Inflammatory macrophage treated with lipopolysaccharide for 1 hour (primary cell): ENCODE data around the gene CDH13.

Experiments used
- DNase-seq, 2 donors: peaks; one replicate each; pipeline ENCODE4 v3.0.0-alpha.2; 2020 to 2022

The CDH13 gene

DNA sequence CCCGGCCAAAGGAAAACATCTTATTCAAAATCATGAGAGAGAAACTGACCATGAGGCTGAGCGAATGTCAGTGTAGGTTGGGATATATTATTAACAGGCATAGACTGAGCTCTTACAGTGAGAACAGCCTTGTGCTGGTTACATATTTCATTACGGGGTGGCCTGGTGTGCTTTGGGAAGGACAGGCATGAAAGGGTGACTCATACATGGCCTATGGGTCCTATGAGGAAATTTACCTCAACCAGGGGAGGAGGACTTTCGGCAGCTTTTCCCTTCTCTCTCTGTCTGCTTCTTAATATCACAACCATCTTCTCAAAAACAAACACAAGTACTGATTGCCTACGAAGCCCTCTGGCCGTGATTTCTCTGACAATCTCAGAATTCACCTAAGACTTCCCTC is 579.1 kb downstream of the CDH13 start:
- DNase-seq, result no peak

DNA sequence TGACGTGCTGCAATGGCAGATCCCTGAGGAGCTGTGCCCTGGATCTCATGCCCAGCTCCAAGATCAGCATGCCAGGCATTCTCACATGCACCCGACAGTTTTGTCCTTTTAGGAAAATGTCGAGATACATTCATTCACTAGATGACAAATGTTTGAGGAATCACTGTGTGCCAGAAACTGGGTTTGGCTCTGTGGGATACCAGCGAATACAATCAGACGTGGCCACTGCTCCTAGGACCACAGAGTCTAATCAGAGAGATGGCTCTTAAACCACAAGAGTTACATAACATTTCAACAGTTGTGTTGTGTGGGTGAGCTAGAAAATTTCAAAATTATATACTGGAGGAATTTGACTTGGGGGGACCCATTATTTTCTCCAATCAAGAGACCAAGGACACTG is 579.7 kb downstream of the CDH13 start:
- no peak for DNase-seq

DNA sequence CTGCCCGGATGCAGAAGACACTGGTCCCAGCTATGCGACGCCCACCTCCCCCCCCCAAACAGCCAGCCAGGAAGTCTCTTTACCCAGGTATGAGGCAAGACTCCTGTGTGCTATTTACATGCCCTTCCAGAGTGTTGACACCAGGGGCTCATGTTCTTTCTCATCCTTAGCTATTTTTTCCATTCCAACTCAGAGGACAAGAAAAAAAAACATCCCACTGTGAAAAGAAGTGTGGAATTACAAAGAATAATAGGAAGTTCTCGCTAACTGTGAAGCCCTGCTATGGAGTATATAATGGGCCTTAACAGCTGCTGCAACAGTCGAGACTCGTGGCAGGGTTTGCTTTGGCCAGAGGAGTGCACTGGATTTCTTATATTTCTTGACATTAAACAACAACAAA is 584.9 kb downstream of the CDH13 start:
- no peak for DNase-seq

DNA sequence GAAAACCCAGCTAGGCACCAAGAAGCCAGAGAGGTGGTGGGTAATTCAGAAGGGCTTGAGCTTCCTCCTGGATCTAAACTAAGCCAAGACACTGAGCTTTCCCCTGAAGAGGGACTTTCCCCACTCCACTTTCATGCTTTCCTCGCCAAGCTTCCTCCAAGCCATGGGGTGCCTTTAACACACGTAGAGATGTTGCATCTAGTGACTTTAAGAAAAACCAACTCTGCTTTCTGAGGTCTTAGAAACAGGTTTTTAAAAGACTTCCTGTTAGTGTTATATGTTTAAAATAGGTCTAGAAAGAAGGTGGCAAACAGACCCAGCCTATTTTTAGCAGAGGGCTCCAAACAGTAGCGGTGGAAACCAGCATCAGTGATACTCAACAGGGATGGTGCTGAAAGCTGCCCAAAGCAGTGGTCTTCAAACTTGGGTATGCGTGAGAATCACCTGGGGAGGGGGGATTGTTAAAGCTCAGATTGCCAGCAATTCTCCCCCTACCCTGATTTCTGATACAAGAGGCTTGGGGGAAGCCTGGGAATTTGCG is 585.6 kb downstream of the CDH13 start:
- DNase-seq, result no peak

DNA sequence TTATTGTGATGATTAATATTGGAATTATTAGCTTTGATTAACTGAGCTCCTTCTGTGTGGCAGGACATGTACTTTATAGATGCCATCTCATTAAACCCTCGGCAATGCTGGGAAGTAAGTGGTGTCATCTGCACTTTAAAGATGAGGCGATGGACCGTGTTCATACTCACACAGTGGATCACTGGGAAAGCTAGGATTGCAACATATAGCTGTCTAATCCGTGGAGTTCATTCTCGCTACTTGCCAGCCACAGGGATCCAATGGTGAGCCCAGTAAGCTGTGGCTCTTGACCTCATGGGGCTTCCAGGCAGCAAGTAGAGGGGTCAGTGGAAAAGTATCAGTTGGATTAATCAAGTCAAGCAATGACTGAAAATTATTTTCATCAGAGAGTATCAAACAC is 587.9 kb downstream of the CDH13 start:
- DNase-seq, result no peak

DNA sequence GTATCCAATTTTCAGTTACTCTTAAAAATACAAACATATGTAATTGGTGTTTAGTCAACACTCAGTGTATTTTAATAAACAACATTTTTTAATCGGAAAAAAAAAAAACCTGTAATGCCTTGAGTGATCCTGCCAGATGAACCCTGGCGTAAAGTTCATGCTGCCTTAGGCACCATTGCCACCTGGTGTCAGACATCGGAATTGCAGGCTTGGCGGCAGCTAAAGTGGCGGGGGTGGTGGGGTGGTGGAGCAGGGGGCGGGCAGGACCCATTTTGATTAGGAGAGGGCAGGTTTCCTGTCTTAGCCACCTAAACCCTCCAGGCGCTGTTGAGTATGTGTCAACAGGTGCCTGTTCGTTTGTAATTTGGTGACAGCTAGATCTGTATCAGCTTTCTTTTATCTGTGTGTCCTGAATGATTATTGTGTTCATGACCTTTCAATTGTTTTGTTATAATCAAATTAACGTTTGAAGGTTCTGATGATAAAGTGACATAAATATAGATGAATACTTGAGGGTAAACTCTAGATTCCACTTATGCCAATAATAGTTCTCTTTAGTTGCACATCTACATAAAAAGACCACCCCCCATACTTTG is 588.7 kb downstream of the CDH13 start:
- peak in 1 of 2 donors; percentile 65 for DNase-seq

DNA sequence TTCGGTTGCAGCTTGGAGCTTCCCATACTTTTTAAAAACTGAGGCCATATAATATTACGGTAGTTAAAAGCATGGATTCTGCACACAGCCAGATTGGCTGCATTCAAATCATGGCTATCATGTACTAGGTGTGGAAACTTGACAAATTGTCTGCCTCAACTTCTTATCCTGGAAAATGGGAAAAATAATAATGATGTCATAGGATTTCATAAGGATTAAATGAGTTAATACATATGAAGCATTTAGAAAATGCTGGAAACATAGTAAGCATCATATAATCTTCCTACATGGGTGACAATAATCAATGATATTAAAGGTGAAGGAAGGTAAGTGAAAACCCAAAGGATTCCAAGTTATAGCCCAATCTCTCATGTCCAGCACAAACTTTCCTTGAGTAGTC is 592.5 kb downstream of the CDH13 start:
- DNase-seq, result no peak

DNA sequence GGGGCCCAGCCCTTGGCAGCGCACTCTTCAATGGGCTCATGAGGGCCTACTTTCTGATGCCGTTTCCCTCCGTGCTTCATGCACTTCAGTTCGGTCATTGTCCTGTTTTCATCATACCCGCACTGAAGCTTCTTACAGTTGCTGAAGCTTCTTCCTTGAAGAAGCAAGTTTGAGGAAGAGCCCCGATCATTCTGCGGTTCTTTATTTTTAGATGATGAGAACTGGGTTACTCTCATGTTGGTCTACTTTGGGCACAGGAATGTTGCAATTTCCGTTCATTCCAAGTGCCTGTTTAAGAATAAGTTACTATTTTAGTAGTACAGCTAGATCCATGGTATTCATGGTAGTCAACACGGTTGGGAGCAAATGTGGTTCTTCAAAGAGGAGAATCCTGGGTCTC is 593.3 kb downstream of the CDH13 start:
- no peak for DNase-seq

DNA sequence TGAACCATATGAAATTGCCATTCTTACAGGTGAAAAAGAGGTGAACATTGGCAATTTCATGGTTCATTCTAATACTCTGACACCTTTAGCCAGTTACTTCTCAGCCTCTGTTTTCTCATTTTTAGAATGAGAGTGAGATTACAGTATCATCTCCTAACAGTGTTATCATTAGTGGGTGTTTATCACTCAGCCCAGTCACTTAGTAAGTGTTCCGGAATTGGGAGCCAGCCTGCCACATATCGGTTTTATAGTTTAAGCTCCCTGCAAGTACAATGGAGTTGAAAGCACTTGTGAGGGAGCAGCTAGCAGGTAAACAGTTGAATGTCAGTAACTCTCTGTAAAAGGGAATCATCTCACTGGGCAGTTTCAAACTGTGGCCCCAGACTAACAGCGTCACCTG is 597.9 kb downstream of the CDH13 start:
- DNase-seq, result no peak

DNA sequence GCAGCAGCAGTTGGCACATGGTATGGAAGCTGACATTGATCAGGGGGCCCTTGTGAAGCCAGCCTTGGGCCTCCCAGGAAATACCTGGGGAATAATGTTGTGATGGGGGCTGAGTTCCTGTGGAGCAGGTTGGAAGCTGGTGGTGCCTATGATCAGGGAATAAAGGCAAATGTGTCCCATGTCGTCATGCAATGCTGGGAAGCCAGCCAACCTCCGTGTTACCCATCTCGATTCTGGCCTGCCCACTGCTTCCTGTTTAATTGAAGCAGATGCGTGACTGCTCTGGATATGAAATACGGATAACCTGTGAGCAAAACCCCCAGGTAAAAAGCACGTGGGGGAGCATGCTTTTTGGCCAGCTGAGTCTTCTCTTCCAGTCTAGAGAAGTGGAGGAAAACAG is 600.6 kb downstream of the CDH13 start:
- DNase-seq, result no peak

DNA sequence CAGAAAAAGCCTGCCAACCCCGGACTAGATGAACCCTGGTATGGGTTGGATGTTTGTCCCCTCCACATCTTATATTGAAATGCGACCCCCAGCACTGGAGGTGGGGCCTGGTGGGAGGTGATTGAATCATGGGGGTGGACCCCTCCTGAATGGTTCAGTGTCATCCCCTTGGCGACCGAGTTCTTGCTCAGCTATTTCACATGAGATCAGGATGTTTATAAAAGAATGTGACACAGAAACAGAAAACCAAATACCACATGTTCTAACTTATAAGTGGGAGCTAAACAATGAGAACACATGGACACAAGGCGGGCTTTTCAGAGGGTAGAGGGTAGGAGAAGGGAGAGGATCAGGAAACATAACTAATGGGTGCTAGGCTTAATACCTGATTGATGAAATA is 605.0 kb downstream of the CDH13 start:
- no peak for DNase-seq

DNA sequence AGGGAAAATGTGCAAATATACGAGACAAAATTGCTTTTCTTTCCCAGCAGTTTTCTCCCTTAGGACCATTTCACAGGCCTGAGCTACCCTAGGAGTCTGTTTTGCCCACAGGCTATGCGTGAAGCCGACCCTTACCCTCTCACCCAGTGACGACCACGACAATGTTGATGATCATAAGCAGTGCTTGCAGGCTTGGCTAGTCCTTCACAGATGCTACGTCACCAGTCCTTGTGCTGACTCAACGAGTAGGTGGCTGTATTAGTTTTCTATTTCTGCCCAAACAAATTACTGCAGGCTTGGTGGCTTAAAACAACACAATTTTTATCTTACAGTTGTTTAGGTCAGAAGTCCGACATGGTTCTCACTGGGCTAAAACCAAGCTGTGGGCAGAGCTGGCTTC is 606.4 kb downstream of the CDH13 start:
- DNase-seq, result no peak

DNA sequence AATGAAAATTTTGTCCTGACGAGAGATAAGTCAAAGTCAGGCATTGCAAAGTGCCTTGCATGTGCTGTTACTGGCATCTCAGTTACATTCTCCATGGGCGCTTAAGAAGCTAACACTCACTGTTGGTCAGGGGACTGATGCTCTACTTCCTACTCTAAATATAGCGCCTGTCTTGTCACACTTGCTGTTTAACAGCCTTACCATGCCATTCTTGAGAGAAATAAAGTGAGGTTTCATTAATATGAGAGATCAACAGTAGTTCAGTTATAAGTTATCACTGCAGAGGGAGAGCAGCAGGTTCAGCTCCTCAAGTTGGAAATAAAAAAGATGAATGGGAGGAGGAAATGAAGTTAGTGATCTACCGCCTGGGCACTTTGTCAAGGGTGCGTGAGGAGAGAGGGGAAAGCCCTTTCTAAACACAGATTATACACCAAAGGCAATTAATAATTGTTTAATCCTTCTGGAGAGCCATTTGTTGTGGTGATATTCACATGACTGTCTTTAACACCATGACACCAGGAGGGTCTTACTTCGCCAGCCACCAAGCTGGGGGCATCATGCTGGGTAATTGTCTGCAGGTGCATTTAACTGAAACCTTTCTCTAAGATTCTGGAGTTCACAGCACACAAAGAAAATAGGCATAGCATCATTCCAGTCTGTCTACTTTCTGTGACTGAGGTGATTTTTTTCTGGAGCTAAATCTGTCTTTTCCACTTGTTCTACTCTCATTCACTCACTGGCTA is 612.4 kb downstream of the CDH13 start:
- no peak for DNase-seq

DNA sequence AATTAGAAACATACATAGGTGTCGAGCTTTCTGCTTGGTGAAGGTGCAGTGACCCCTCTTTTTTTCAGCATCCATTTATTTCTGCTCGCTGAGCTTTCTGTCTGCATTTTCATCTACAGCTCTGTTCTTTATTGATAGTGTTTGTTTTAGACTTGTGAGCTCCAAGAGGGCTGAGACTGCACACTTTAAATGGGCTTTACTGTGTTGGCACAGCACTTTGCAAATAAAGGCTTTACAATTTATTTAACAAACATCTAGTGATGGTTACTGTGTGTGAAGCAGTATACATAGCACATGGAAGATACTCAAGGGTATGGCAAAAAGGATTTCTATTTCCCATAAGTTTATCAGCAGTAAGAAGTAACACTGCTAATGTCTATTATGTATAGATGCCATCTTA is 617.3 kb downstream of the CDH13 start:
- no peak for DNase-seq

DNA sequence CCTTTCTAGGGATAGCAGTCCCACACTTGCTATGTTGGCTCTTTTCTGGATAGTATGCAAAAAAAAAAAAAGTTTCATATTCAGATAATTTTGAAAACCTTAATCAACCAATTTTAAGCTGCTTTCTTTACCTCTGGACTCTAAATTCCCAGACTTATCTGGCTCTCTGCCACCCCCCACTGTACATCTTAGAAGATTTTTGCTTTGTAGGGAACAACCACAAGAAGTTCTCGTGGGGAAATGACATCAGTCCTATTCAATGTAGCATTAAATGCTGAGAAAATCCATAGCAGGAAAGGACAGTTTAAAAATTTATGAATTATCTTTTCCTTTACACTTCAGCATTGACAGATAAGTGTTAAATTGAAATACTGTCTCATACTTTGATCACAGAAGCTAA is 618.3 kb downstream of the CDH13 start:
- DNase-seq, result no peak

DNA sequence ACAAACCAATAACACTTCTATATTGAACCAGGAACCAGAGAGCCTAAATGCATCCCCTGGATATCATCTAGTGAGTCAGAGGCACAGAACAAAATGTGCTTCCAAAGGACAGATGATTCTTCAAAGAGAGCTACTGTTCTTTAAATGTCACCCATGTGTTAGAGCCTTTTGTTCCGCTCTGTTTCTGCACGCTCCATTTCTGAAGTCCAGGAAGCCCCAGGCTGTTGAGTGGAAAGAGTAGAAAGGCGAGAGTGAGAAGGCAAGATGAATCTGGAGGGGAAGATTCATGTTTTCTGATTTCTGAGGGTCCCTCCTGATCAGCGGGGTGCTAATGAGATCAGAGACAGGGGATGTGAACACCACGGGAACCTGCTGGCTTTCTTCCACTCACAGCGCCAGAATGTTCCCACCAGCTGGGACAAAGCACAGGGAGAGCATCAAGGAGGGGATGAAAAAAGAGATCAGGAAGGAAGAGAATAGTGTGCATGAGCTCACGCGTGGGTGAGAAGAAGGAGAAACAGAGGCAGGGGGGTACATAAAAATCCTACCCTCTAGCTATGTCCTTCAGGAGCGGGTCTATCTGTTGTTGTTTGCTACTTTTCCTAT is 621.1 kb downstream of the CDH13 start:
- no peak for DNase-seq

DNA sequence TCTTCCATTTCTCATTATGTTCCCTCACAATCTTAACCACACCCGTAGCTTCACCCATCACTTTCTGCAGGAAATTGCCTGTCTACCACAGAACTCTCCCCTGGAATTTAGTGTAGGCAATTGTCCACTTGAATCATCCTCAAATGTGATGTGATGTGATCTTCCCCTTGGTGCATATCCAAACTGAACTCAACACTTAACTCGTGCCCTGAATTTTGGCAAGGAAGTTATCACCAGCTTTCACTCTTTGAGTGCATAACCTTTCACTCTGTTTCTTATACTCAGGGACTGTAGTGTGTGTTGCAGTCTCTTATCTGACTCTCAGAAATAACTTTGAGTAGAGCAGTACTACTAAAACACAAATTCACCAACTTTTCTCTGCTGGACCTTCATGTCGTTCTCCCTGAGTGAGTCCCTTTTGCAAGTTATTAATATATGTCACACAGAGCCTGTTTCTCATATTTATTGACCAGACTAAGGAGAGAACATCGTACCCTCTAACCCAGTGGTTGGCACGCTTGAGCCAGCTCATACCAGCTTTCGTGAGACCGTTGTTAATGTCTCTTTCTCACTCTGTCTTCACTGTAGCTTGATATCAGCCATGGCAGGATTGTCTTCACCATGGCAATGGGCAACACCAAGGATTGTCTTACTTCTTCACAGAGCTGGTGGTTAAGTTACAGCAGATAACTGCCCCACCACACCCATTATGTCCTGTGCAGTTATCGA is 622.1 kb downstream of the CDH13 start:
- no peak for DNase-seq

DNA sequence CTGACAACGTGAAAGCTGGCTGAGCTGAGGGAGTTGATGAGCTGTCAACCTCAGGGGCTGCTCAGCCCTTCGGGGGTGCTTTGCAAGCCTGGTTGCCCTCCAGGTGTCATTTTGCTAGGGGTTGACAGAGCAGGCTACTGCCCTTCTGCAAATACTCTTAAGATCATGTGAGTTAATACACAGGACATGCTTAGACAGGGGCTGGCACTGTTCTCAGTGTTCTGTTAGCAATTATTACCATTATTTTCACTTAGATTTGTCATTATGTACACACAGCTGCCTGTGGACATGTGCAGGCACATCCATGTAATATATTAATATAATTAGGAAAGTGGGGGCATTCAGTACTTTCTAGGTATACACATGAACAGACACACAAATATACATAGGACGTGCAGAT is 626.8 kb downstream of the CDH13 start:
- no peak for DNase-seq

DNA sequence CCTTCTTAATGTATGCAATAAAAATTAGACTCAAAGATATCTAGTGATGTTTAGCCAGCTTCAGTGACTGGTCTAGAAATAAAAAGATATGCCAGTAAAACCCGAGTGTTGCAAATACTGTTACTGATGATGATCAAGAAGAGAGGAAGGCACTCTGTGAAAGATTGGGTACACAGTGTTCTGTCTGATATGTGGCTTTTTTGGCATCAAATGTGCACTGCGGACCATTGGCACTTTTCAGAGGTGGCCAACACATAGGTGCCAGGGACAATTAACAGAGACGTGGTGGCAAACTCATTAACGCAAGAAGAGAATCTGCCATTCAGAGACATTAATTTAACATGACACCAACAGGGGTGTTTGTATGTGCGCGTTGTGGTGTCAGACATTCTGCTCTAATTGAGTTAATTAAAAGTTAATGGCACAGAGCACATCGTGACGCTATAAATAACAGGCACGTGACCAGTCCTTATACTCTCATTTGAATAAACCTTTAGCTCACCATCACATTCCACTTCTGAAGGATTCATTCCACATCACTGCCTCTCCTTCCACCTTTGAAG is 631.7 kb downstream of the CDH13 start:
- no peak for DNase-seq

DNA sequence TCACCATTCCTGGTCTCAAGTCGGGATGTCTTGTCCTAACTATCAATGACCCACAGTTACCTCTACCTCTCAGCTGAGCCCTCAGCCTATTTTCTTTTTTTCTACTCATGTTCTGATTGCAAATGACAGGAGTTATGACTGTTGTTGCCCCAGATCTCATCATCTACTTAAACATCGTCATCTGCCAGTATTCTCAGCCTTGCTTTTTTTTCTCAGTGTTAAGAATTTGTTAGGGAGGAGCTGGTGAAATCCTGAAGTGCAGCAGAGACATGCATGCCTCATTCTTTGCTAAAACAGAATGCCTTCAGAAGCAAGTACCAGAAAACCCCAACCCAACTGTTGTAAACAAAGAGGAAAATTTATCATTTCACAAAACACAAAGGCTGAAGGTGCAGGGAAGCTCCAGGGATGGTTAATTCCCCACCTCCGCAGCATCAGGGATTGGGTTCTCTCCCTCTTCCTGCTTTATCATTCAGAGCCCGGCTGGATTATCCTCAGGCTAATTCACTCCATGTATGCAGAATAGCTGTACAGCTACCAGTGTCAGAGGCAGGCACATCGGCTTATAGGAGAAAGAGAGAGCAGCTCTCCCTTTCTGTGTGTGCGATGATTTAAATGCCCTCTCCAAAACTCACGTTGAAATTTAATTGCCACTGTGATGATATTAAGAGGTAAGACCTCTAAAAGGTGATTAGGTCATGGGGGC is 640.2 kb downstream of the CDH13 start:
- DNase-seq, result no peak

DNA sequence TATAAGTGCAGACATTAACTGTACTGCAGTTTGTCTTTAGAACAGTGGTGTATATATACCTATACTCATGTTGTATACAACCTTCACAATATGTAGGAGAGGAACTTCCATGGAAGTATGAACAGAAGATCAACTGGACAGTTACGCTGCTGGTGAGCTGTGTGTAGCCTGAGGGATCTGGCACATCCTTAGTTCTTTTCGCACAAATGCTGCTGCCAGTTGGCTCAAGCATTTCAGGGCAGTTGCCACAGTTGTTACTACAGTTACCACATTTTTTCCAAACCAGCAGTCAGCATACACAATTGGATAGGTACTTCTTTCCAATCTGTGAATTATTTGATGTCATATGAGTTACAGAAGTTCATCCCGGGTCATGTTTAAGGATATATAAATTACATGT is 641.4 kb downstream of the CDH13 start:
- no peak for DNase-seq

DNA sequence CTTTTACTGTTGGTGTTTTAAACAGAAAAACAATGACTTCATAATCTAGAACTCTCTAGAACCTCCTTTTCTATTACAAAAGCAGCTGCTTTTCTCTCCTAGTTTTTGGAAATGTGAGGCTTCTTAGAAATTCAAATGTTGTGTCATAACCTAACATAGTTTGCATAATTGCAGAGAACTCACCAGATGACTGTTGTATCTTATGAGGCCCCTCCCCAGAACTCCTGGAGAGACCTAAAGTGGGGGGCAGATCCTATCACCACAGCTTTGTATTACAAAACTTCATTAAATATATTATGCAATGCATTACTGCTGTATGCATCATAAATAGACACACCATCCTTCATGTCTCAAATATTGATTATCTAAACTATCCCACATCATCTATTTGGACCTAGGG is 642.3 kb downstream of the CDH13 start:
- DNase-seq, result no peak

DNA sequence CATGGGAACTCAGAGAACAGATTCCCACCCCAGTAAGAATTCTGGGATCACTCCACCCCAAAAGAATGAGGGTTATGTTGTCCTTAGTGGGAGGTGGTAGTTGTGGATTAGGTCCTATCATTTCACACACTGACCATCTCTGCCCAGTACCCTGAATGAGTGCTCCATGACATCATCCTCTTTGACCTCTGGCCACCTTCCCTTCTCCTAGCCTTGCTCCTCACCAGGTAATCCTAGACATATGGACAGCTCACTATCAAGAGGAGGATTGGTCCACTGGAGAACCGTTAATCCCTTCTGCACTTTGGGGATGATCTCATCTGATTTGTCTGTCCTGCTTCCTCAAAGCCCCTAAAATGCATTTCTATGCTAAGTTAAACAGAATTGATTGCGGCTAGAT is 642.8 kb downstream of the CDH13 start:
- DNase-seq, result no peak
